GM08714 (cell line): Measurements from ENCODE around the gene PMFBP1.

ENCODE experiments used
- H3K4me3 ChIP-seq: fragments of 200-500 bp; sonication (Bioruptor generic); 2 replicates; pipeline ENCODE4 v1.5.1; 2014; ENCODE audit warnings: mild to moderate bottlenecking, low read length, inconsistent platforms
- ZNF274 ChIP-seq: IDR thresholded peaks from 2 replicates; pipeline ENCODE4 v1.6.1; 2012; ENCODE audit warnings: mild to moderate bottlenecking, low read depth, low read length

Gene PMFBP1

GRCh38 chr16:72172105-72173034 is at the start of gene PMFBP1:
PMFBP1 (minus strand) TSS chr16:72172155; CDS start chr16:72171208, 947 bp downstream.
- H3K4me3 ChIP-seq, result no peak within 1 kb of the TSS

GRCh38 chr16:72221630-72222024 is 49.7 kb upstream of the PMFBP1 start:
- no peak for TF ChIP-seq ZNF274
- H3K4me3 ChIP-seq, result no peak overlapping the region

More at GRCh38 chr16:72172105-72173034, at the start of gene PMFBP1:
- no peak for TF ChIP-seq ZNF274

GRCh38 chr16:72220875-72221629 is 49.1 kb upstream of the PMFBP1 start:
- H3K4me3 ChIP-seq, result no peak overlapping the region
- no peak for TF ChIP-seq ZNF274

- TF ChIP-seq ZNF274, result no peak
- no peak overlapping the region for H3K4me3 ChIP-seq
Observed at GRCh38 chr16:72219282-72219681, 47.3 kb upstream of the PMFBP1 start.

GRCh38 chr16:72216767-72217166 is 44.8 kb upstream of the PMFBP1 start:
- no peak overlapping the region for H3K4me3 ChIP-seq
- no peak for TF ChIP-seq ZNF274

- H3K4me3 ChIP-seq, result no peak overlapping the region
- TF ChIP-seq ZNF274, result no peak
Observed at GRCh38 chr16:72214821-72215220, 42.9 kb upstream of the PMFBP1 start.

GRCh38 chr16:72211110-72211509 is 39.2 kb upstream of the PMFBP1 start:
- no peak for TF ChIP-seq ZNF274
- H3K4me3 ChIP-seq, result no peak overlapping the region

GRCh38 chr16:72210555-72210954 is 38.6 kb upstream of the PMFBP1 start:
- TF ChIP-seq ZNF274, result no peak
- H3K4me3 ChIP-seq, result no peak overlapping the region

GRCh38 chr16:72210072-72210471 is 38.1 kb upstream of the PMFBP1 start:
- H3K4me3 ChIP-seq, result no peak overlapping the region
- TF ChIP-seq ZNF274, result no peak

GRCh38 chr16:72206299-72206698 is 34.3 kb upstream of the PMFBP1 start:
- TF ChIP-seq ZNF274, result no peak

GRCh38 chr16:72203401-72203800 is 31.4 kb upstream of the PMFBP1 start:
- TF ChIP-seq ZNF274, result no peak
- H3K4me3 ChIP-seq, result peak overlapping the region; percentile 27; the same call in 1 of the 2 replicates

More at GRCh38 chr16:72206299-72206698, 34.3 kb upstream of the PMFBP1 start:
- H3K4me3 ChIP-seq, result no peak overlapping the region

- H3K4me3 ChIP-seq, result no peak overlapping the region
- no peak for TF ChIP-seq ZNF274
Observed at GRCh38 chr16:72202014-72202413, 30.1 kb upstream of the PMFBP1 start.

- no peak for TF ChIP-seq ZNF274
- no peak overlapping the region for H3K4me3 ChIP-seq
Observed at GRCh38 chr16:72201387-72201786, 29.4 kb upstream of the PMFBP1 start.

- no peak for TF ChIP-seq ZNF274
- no peak overlapping the region for H3K4me3 ChIP-seq
Observed at GRCh38 chr16:72199761-72200337, 27.9 kb upstream of the PMFBP1 start.

GRCh38 chr16:72198771-72199201 is 26.8 kb upstream of the PMFBP1 start:
- H3K4me3 ChIP-seq, result no peak overlapping the region
- TF ChIP-seq ZNF274, result no peak
